ENCODE results near the gene GSTM4.
"Not testable (repeated sequence)": the region's sequence is repeated elsewhere in the genome, so short reads cannot be mapped to it uniquely, and the experiment has no call there.

GRCh38 chr1:109673861-109674260, 18.0 kb downstream of the GSTM4 start:
- TF ChIP-seq, protein P1, sequence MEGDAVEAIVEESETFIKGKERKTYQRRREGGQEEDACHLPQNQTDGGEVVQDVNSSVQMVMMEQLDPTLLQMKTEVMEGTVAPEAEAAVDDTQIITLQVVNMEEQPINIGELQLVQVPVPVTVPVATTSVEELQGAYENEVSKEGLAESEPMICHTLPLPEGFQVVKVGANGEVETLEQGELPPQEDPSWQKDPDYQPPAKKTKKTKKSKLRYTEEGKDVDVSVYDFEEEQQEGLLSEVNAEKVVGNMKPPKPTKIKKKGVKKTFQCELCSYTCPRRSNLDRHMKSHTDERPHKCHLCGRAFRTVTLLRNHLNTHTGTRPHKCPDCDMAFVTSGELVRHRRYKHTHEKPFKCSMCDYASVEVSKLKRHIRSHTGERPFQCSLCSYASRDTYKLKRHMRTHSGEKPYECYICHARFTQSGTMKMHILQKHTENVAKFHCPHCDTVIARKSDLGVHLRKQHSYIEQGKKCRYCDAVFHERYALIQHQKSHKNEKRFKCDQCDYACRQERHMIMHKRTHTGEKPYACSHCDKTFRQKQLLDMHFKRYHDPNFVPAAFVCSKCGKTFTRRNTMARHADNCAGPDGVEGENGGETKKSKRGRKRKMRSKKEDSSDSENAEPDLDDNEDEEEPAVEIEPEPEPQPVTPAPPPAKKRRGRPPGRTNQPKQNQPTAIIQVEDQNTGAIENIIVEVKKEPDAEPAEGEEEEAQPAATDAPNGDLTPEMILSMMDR (IDR thresholded peaks at IDR 0.05): not testable (repeated sequence)
- not testable (repeated sequence) for TF ChIP-seq POLR2A, POLR2AphosphoS5 (IDR thresholded peaks at IDR 0.05)
